Memory B cell (primary cell): ENCODE results near the gene CCDC154.

Source experiments
- ATAC-seq: fragments of 150-1000 bp; cut with Tn5 transposase; 2 replicates; pipeline ENCODE4 v1.10.0; 2021; ENCODE audit warnings: low read depth, mild to moderate bottlenecking, moderate library complexity
- DNase-seq, 2 donors: peaks; one replicate each; pipeline ENCODE4 v3.0.0; 2022; ENCODE audit warnings: low spot score in 2 of 2
- H3K27ac Mint-ChIP-seq: one replicate; pipeline ENCODE4 v1.8.0; 2022; ENCODE audit warnings: mild to moderate bottlenecking, moderate library complexity, mixed read lengths
- H3K27me3 Mint-ChIP-seq: one replicate; pipeline ENCODE4 v1.8.0; 2022; ENCODE audit warnings: mixed read lengths
- H3K36me3 Mint-ChIP-seq: one replicate; pipeline ENCODE4 v1.8.0; 2022; ENCODE audit warnings: mild to moderate bottlenecking, mixed read lengths
- H3K4me1 Mint-ChIP-seq: one replicate; pipeline ENCODE4 v1.8.0; 2022; ENCODE audit warnings: mixed read lengths
- H3K4me3 Mint-ChIP-seq: one replicate; pipeline ENCODE4 v1.8.0; 2022; ENCODE audit warnings: mild to moderate bottlenecking, moderate library complexity, mixed read lengths
- H3K9me3 Mint-ChIP-seq: one replicate; pipeline ENCODE4 v1.8.0; 2022; ENCODE audit warnings: mixed read lengths

CCDC154 gene

DNA sequence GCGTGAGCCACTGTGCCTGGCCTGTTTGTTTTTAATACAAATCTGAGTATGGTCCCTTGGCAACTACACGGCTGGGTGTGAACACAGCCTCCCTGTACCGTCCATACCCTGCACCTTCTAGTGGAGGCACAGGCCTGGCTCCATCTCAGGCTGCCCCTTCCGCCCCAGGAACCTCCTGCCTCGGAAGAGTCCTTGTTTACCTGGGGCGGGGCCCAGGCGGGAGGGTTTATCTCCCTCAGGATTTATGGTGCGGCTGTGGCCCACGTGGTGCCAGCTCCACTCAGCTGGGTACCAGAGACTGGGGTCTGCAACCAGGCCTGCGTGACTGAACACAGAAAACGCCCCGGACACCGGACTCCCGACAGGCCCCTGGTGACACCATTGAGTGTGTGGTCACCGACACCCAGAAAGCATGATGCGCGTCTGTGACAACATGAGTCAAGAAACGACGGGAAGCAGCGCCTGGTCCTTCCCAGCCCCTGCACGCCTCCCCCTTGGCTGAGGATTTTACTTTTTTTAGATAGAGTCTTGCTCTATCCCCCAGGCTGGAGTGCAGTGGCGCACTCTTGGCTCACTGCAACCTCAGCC lies 48.8 kb downstream of the CCDC154 start:
- H3K4me1 Mint-ChIP-seq, result no peaks in the 10 kb centered on the region
- peaks cover 15% of the 10 kb centered on the region for H3K36me3 Mint-ChIP-seq
- H3K9me3 Mint-ChIP-seq, result no peaks in the 10 kb centered on the region
- DNase-seq, result no peak
- no peaks in the 10 kb centered on the region for H3K27me3 Mint-ChIP-seq
- no peak for ATAC-seq
- no peak overlapping the region for H3K27ac Mint-ChIP-seq
- H3K4me3 Mint-ChIP-seq, result no peak overlapping the region

DNA sequence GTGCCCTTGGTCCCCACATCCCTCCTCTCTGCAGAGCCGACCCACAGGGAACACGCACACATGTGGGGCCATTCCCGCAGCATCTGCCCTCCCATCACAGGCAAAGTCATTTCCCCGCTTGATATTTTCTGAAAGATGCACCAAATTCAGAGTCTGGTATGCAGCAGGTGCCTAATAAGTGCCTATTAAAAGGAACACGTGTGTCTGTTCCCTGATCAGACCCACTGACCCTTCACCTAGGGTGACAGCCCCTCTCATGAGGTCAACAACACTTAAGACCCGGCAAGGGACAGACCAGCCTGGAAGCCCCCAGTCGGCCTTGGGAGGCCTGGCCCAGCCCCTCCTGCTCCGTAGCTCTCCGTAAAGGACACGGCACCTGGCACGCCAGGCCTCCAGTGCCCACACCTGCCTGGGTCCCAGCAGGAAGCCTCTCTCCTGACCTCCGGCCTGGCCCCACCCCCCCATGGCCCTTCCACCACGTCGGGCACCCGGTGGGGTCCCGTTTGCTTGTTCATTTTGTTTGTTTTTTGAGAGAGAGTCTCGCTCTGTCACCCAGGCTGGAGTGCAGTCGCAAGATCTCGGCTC lies 49.9 kb downstream of the CCDC154 start:
- ATAC-seq (no peak), DNase-seq (no peak)
- Mint-ChIP-seq H3K9me3 (no peaks in the 10 kb centered on the region), H3K36me3 (peaks cover 15% of the 10 kb centered on the region), H3K27me3 (no peaks in the 10 kb centered on the region), H3K27ac (no peak overlapping the region), H3K4me1 (no peaks in the 10 kb centered on the region), H3K4me3 (no peak overlapping the region)

DNA sequence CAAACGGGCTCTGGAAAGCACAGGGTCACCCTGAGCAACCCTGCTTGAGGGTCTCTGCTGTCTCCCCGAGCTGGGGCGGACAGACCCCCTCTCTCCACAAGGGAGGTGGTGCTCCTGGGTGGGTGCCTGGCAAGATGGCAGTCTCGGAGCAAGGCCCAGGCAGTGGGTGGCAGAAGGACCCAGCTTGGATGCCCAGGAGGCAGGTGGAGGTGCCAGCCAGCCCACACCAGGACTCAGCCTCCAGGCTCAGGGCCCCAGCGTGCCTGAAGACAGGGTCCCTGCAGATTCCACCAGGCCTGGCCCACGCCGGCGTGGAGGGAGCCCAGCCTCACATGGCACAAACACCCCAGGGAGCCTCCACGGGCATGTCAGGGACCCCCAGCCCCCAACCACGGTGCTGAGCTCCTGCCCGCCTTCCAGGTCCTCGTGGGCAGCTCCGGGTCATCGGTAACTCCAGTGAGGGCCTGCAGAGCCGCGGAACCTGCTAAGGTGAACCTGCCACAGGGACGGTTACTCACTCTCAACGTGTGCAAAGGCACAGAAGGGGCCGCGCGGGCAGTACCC lies 50.7 kb downstream of the CCDC154 start:
- H3K9me3 Mint-ChIP-seq, result no peaks in the 10 kb centered on the region
- no peaks in the 10 kb centered on the region for H3K4me1 Mint-ChIP-seq
- no peaks in the 10 kb centered on the region for H3K27me3 Mint-ChIP-seq
- no peak overlapping the region for H3K27ac Mint-ChIP-seq
- DNase-seq, result no peak
- H3K4me3 Mint-ChIP-seq, result no peak overlapping the region
- ATAC-seq, result no peak
- peaks cover 13% of the 10 kb centered on the region for H3K36me3 Mint-ChIP-seq

DNA sequence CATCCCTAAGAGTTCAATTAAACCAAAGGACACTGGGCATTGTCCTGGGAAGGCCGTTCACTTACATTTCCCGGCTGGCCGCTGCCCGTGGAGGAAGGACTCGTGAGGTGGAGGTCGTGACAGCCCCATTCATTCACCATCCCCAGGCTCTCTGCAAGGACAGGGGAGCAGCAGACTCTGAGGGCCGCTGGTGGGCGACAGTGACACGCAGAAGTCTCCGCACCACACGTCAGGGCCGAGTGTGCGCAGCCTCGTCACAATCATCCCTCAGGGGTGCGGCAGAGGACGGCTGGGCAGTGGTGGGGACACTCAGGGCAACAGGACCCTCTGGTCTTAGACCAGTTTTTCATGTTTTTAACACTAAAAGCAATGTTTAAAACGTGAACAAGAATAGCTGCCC lies 51.5 kb downstream of the CCDC154 start:
- no peaks in the 10 kb centered on the region for H3K27me3 Mint-ChIP-seq
- DNase-seq (no peak), ATAC-seq (no peak)
- H3K27ac Mint-ChIP-seq, result no peak overlapping the region
- no peaks in the 10 kb centered on the region for H3K9me3 Mint-ChIP-seq
- peaks cover 12% of the 10 kb centered on the region for H3K36me3 Mint-ChIP-seq
- H3K4me1 Mint-ChIP-seq, result no peaks in the 10 kb centered on the region
- no peak overlapping the region for H3K4me3 Mint-ChIP-seq

DNA sequence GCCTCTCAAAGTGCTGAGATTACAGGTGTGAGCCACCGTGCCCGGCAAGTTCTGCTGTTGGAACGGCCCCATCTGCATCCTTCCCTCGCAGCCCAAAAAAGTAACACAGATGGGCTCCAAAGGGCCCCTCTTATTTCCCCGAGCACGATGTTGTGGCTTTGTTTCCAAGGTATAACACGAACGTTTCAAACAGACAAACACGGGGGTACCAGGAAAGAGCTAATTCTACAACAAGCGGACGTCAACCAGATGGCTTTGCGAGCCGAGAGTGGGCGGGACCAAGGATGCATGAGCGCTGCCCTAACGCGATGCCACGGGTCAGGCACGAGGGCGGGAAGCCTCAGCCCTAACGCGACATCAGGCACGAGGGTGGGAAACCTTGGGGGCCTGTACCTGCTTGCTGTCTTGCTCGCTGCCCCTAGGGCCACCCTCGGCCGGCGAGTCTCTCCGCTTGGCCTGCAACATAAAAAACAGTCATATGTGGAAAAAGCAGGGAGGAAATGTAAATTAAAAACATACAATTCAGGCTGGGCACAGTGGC lies 54.0 kb downstream of the CCDC154 start:
- DNase-seq, result no peak
- Mint-ChIP-seq H3K27ac (no peak overlapping the region), H3K4me1 (no peaks in the 10 kb centered on the region), H3K27me3 (no peaks in the 10 kb centered on the region), H3K9me3 (no peaks in the 10 kb centered on the region), H3K36me3 (peaks cover 6% of the 10 kb centered on the region), H3K4me3 (no peak overlapping the region)
- no peak for ATAC-seq

DNA sequence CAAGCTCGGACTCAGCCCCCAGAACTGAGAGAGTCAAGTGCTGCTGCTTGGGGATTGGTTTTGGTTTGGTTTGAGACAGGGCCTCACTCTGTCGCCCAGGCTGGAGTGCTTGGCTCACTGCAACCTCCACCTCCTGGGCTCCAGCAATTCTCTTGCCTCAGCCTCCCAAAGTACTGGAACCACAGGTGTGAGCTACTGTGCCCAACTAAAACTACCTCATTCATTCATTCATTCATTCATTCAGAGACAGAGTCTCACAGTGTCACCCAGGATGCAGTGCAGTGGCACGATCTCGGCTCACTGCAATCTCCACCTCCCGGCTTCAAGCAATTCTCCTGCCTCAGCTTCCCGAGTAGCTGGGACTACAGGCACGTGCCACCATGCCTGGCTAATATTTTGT lies 54.6 kb downstream of the CCDC154 start:
- Mint-ChIP-seq H3K27ac (no peak overlapping the region), H3K27me3 (no peaks in the 10 kb centered on the region), H3K4me3 (no peak overlapping the region), H3K9me3 (no peaks in the 10 kb centered on the region), H3K4me1 (no peaks in the 10 kb centered on the region), H3K36me3 (peaks cover 8% of the 10 kb centered on the region)
- DNase-seq, result no peak
- ATAC-seq, result no peak

DNA sequence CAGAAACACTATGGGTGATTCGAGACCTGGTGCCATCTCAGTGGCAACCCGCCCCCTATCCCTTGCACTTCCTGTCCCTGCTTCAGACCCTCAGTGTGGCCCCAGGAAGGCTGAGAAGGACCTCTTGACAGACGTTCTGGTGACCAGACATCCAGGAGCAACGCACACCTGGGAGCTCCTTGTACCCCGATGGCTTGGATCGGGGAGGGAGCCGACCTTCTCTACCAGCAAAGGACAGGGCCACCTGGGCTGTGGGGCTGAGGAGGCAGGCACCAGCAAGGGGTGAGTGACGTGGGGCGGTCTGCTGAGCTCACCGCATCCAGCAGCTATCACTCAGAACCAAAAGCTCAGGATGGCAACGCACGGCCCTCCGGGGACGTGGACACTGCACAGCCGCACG lies 57.0 kb downstream of the CCDC154 start:
- Mint-ChIP-seq H3K9me3 (no peaks in the 10 kb centered on the region), H3K36me3 (peaks cover 9% of the 10 kb centered on the region), H3K27me3 (no peaks in the 10 kb centered on the region), H3K4me1 (no peaks in the 10 kb centered on the region), H3K27ac (no peak overlapping the region), H3K4me3 (no peak overlapping the region)
- ATAC-seq, result no peak
- no peak for DNase-seq

DNA sequence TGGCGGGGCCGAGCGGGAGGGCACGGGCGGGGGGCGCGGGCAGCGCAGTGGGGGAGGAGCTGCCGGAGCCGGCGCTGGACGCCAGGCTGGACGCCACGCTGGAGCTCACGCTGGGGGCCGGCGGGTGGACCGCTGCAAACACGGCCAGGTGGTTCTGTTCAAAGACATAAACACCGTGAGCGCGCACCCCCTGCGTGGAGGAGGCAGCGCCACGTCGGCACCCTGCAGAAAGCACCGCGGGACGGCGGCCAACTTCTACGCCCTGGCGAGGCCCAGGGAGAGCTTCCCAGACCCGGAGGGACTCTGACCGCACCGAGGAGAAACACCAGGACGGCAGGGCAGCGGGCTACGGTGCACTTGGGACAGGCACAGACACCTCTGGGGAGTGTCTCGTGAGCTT lies 59.1 kb downstream of the CCDC154 start:
- H3K4me1 Mint-ChIP-seq, result peaks cover under 1% of the 10 kb centered on the region
- H3K36me3 Mint-ChIP-seq, result peaks cover 5% of the 10 kb centered on the region
- DNase-seq, result no peak
- H3K9me3 Mint-ChIP-seq, result no peaks in the 10 kb centered on the region
- no peak overlapping the region for H3K4me3 Mint-ChIP-seq
- ATAC-seq, result no peak
- no peaks in the 10 kb centered on the region for H3K27me3 Mint-ChIP-seq
- H3K27ac Mint-ChIP-seq, result no peak overlapping the region
